ENCODE results near the gene SLC3A2.

Gene SLC3A2

GRCh38 chr11:62928011-62928410 lies 47.3 kb downstream of the SLC3A2 start:
- no peak overlapping the region for H3K4me3 ChIP-seq (replicated peaks; ENCODE audit: low read depth, low read length)
- no peak for DNase-seq (ENCODE audit: extremely low read depth, low read depth)
- no peak for TF ChIP-seq CTCF (IDR thresholded peaks at IDR 0.05; ENCODE audit: low read depth, low read length, missing control alignments)

GRCh38 chr11:62930157-62930556 lies 49.5 kb downstream of the SLC3A2 start:
- DNase-seq (ENCODE audit: extremely low read depth, low read depth) = no peak
- H3K4me3 ChIP-seq (replicated peaks; ENCODE audit: low read depth, low read length) = no peak overlapping the region
- no peak for TF ChIP-seq CTCF (IDR thresholded peaks at IDR 0.05; ENCODE audit: low read depth, low read length, missing control alignments)

- TF ChIP-seq CTCF (IDR thresholded peaks at IDR 0.05; ENCODE audit: low read depth, low read length, missing control alignments) = no peak
- no peak for DNase-seq (ENCODE audit: extremely low read depth, low read depth)
- H3K4me3 ChIP-seq (replicated peaks; ENCODE audit: low read depth, low read length) = no peak overlapping the region
Observed at GRCh38 chr11:62930666-62931065, 50.0 kb downstream of the SLC3A2 start.

GRCh38 chr11:62931499-62932278 lies 51.0 kb downstream of the SLC3A2 start:
- no peak for DNase-seq (ENCODE audit: extremely low read depth, low read depth)
- TF ChIP-seq CTCF (IDR thresholded peaks at IDR 0.05; ENCODE audit: low read depth, low read length, missing control alignments) = no peak
- no peak overlapping the region for H3K4me3 ChIP-seq (replicated peaks; ENCODE audit: low read depth, low read length)

GRCh38 chr11:62933285-62933684 lies 52.6 kb downstream of the SLC3A2 start:
- H3K4me3 ChIP-seq (replicated peaks; ENCODE audit: low read depth, low read length) = no peak overlapping the region
- no peak for DNase-seq (ENCODE audit: extremely low read depth, low read depth)
- no peak for TF ChIP-seq CTCF (IDR thresholded peaks at IDR 0.05; ENCODE audit: low read depth, low read length, missing control alignments)

GRCh38 chr11:62933750-62934495 lies 53.2 kb downstream of the SLC3A2 start:
- no peak overlapping the region for H3K4me3 ChIP-seq (replicated peaks; ENCODE audit: low read depth, low read length)
- no peak for TF ChIP-seq CTCF (IDR thresholded peaks at IDR 0.05; ENCODE audit: low read depth, low read length, missing control alignments)
- no peak for DNase-seq (ENCODE audit: extremely low read depth, low read depth)
